Endodermal cell (in vitro differentiated cells): ENCODE measurements around the gene MMP24. TPM values are rescaled to one million over a fixed set of nuclear protein-coding genes. Genes with fewer than 3 reads are reported as not detected.
"Not testable (repeated sequence)": the region's sequence is repeated elsewhere in the genome, so short reads cannot be mapped to it uniquely, and the experiment has no call there.

Experiments
- DNase-seq: peaks from one replicate; pipeline ENCODE4 v3.0.0-alpha.2; 2017
- H3K27ac ChIP-seq: 2 replicates; pipeline ENCODE4 v1.5.1; 2013; ENCODE audit warnings: mild to moderate bottlenecking, low read depth, low read length, moderate library complexity
- H3K27me3 ChIP-seq: 2 replicates; pipeline ENCODE4 v1.6.1; 2013; ENCODE audit warnings: mild to moderate bottlenecking, low read length, moderate library complexity; ENCODE audit not compliant: insufficient read depth, control insufficient read depth, poor library complexity, severe bottlenecking
- H3K36me3 ChIP-seq: 2 replicates; pipeline ENCODE4 v1.7.0; 2013; ENCODE audit warnings: mild to moderate bottlenecking, low read length, moderate library complexity; ENCODE audit not compliant: control insufficient read depth, insufficient read depth
- H3K4me1 ChIP-seq: one replicate; pipeline ENCODE4 v1.7.0; 2013; ENCODE audit warnings: low read length; ENCODE audit not compliant: control insufficient read depth, insufficient read depth
- H3K4me3 ChIP-seq: 2 replicates; pipeline ENCODE4 v1.5.1; 2013; ENCODE audit warnings: mild to moderate bottlenecking, low read length, moderate library complexity
- H3K9ac ChIP-seq: 2 replicates; pipeline ENCODE4 v1.6.1; 2013; ENCODE audit warnings: mild to moderate bottlenecking, low read length, moderate library complexity; ENCODE audit not compliant: poor library complexity, severe bottlenecking; ENCODE audit errors: extremely low read depth
- H3K9me3 ChIP-seq: 2 replicates; pipeline ENCODE4 v1.6.1; 2013; ENCODE audit warnings: mild to moderate bottlenecking, low read length, moderate library complexity; ENCODE audit not compliant: control insufficient read depth
- H3K27ac Mint-ChIP-seq: 2 replicates; pipeline ENCODE4 v1.8.0; 2020; ENCODE audit warnings: mixed read lengths
- H3K27me3 Mint-ChIP-seq: 2 replicates; pipeline ENCODE4 v1.8.0; 2021; ENCODE audit warnings: mild to moderate bottlenecking, mixed read lengths; ENCODE audit not compliant: insufficient read depth
- H3K36me3 Mint-ChIP-seq: 2 replicates; pipeline ENCODE4 v1.8.0; 2020; ENCODE audit warnings: low read depth, mixed read lengths
- H3K4me1 Mint-ChIP-seq: 2 replicates; pipeline ENCODE4 v1.8.0; 2020; ENCODE audit warnings: mixed read lengths
- H3K4me3 Mint-ChIP-seq: 2 replicates; pipeline ENCODE4 v1.8.0; 2020; ENCODE audit warnings: mild to moderate bottlenecking, moderate library complexity, mixed read lengths
- H3K9me3 Mint-ChIP-seq: 2 replicates; pipeline ENCODE4 v1.8.0; 2020; ENCODE audit warnings: mild to moderate bottlenecking, mixed read lengths
- WGBS, 2 experiments: methylation state at CpG; one replicate each; pipeline versions ENCODE4 v1.1.5 to v1.1.7; 2013; ENCODE audit warnings: missing lambda C conversion rate in 2 of 2, mixed read lengths in 1 of 2; ENCODE audit not compliant: insufficient coverage in 1 of 2, insufficient read length in 1 of 2; 5-methylcytosine and 5-hydroxymethylcytosine counted together
- total RNA-seq, 2 donors: library from RNA; stranded (reverse); fragmentation: NEBNext Ultra II Directional in 1 of 2; extraction: Animal tissue kit (Norgen Biotek cat#: 25700) in 1 of 2; gene quantifications; 2 replicates in 1 of 2; 3 replicates in 1 of 2; pipeline ENCODE4 v1.2.1, GENCODE V29; 2021
- TF ChIP-seq, protein P1 (sequence below): fragments of 200-600 bp; sonication (generic); conservative IDR thresholded peaks from 2 replicates; pipeline ENCODE4 v1.5.0; 2021; ENCODE audit warnings: antibody characterized with exemption, mild to moderate bottlenecking

Gene MMP24
- total RNA-seq, 2 donors from 2014 or later: 1.3 to 5.9 TPM

- Histone ChIP-seq H3K9me3 (no peaks in the 10 kb centered on the region), H3K27ac (no peak overlapping the region), H3K4me3 (no peak overlapping the region), H3K9ac (no peak overlapping the region), H3K36me3 (peaks cover 9% of the 10 kb centered on the region), H3K27me3 (no peaks in the 10 kb centered on the region), H3K4me1 (no peaks in the 10 kb centered on the region)
- Mint-ChIP-seq H3K9me3 (no peaks in the 10 kb centered on the region), H3K36me3 (peaks cover 13% of the 10 kb centered on the region), H3K4me1 (peaks cover 19% of the 10 kb centered on the region), H3K4me3 (no peak overlapping the region), H3K27ac (peak overlapping the region; percentile 7), H3K27me3 (no peaks in the 10 kb centered on the region)
- TF ChIP-seq, protein P1, sequence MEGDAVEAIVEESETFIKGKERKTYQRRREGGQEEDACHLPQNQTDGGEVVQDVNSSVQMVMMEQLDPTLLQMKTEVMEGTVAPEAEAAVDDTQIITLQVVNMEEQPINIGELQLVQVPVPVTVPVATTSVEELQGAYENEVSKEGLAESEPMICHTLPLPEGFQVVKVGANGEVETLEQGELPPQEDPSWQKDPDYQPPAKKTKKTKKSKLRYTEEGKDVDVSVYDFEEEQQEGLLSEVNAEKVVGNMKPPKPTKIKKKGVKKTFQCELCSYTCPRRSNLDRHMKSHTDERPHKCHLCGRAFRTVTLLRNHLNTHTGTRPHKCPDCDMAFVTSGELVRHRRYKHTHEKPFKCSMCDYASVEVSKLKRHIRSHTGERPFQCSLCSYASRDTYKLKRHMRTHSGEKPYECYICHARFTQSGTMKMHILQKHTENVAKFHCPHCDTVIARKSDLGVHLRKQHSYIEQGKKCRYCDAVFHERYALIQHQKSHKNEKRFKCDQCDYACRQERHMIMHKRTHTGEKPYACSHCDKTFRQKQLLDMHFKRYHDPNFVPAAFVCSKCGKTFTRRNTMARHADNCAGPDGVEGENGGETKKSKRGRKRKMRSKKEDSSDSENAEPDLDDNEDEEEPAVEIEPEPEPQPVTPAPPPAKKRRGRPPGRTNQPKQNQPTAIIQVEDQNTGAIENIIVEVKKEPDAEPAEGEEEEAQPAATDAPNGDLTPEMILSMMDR: no peak
- DNase-seq: no peak
- WGBS, 2 experiments: 80 to 91% methylated on average over 3 of the region's 3 CpGs
Measured at GRCh38 chr20:35314816-35315631, 88.5 kb downstream of the MMP24 start.

DNA sequence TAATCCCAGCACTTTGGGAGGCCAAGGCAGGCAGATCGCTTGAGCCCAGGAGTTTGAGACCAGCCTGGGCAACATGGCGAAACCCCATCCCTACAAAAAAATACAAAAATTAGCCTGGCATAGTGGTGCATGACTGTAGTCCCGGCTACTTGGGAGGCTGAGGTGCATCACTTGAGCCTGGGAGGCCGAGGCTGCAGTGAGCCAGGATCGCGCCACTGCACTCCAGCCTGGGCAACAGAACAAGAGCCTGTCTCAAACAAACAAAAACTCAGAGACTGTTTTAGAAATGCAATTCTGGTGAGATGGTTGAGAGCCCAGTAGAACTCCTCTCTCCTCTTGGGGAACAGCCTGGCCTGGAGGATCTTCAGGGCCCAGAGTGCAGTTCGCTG lies 89.1 kb downstream of the MMP24 start:
- Mint-ChIP-seq H3K36me3 (peaks cover 11% of the 10 kb centered on the region), H3K27ac (peak overlapping the region; percentile 7), H3K4me1 (peaks cover 23% of the 10 kb centered on the region)
- H3K4me3 ChIP-seq, H3K27ac ChIP-seq, DNase-seq, H3K9me3 ChIP-seq, H3K4me1 ChIP-seq, H3K9ac ChIP-seq, H3K4me3 Mint-ChIP-seq, H3K27me3 ChIP-seq, H3K9me3 Mint-ChIP-seq, H3K36me3 ChIP-seq, H3K27me3 Mint-ChIP-seq: not testable (repeated sequence)
- WGBS, 2 experiments: 71 to 94% methylated on average over 1 to 7 of the region's 7 CpGs

DNA sequence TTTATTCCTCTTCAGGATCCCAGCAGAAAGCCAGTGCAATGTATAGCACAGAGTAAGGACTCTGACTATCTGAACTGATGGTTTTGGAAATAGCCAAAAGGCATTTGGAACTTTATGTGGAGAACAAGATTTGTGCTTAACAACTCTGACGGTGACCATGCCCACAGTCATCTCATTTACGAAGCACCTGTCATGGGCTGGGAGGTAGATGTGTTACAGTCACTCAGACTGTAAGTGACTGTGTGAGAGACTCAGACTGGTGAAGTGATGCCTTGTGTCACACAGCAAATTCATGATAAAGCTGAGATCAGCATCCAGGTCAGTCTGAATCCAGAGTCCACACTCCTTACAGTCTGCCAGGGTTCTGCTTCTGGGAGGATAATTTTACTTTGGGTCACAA lies 89.6 kb downstream of the MMP24 start:
- no peaks in the 10 kb centered on the region for H3K9me3 ChIP-seq
- peaks cover 6% of the 10 kb centered on the region for H3K36me3 ChIP-seq
- Mint-ChIP-seq H3K27ac (no peak overlapping the region), H3K9me3 (no peaks in the 10 kb centered on the region), H3K4me3 (no peak overlapping the region), H3K36me3 (peaks cover 11% of the 10 kb centered on the region), H3K4me1 (peaks cover 26% of the 10 kb centered on the region), H3K27me3 (no peaks in the 10 kb centered on the region)
- no peak overlapping the region for H3K27ac ChIP-seq
- H3K9ac ChIP-seq: no peak overlapping the region
- 97 to 100% methylated on average over 2 of the region's 2 CpGs for WGBS, 2 experiments
- no peaks in the 10 kb centered on the region for H3K4me1 ChIP-seq
- no peak for DNase-seq
- H3K4me3 ChIP-seq: no peak overlapping the region
- H3K27me3 ChIP-seq: no peaks in the 10 kb centered on the region
- TF ChIP-seq, protein P1: no peak
